Measurements from ENCODE around the gene HDAC4.

HDAC4 gene

GRCh38 chr2:239105234-239105633 lies 295.6 kb downstream of the HDAC4 start:
- no peak for TF ChIP-seq JUND (IDR thresholded peaks at IDR 0.05; ENCODE audit: low read depth)

DNA sequence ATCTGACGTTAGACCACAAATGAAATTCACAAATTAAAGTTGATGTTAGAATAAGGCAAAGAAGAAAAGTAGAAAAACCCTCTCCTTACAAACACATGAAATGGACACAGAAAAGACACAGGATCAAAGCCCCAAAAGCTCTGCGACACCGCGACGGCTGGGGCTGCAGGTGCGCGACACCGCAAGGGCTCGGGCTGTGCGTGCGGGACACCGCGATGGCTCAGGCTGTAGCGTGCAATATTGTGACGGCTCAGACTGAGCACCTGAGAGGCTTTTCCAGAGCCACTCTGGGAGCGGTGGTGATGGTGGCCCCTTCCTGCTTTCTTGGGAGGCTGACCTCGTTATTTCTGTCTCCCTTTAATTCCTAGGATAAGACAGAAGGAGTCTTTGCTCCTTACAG lies 296.0 kb downstream of the HDAC4 start:
- no peak for TF ChIP-seq JUND (IDR thresholded peaks at IDR 0.05; ENCODE audit: low read depth)
- in situ Hi-C loops (cut with HindIII; ENCODE audit: low pct_unique_long_range_greater_than_20kb, low sequenced_read_pairs) = no loop called here
- DNase-seq (ENCODE audit: low read depth in 1 of 2, low spot score in 1 of 2) = no peak

More at GRCh38 chr2:239105234-239105633, 295.6 kb downstream of the HDAC4 start:
- DNase-seq (ENCODE audit: low read depth in 1 of 2, low spot score in 1 of 2) = no peak
- in situ Hi-C loops (cut with HindIII; ENCODE audit: low pct_unique_long_range_greater_than_20kb, low sequenced_read_pairs) = no loop called here

DNA sequence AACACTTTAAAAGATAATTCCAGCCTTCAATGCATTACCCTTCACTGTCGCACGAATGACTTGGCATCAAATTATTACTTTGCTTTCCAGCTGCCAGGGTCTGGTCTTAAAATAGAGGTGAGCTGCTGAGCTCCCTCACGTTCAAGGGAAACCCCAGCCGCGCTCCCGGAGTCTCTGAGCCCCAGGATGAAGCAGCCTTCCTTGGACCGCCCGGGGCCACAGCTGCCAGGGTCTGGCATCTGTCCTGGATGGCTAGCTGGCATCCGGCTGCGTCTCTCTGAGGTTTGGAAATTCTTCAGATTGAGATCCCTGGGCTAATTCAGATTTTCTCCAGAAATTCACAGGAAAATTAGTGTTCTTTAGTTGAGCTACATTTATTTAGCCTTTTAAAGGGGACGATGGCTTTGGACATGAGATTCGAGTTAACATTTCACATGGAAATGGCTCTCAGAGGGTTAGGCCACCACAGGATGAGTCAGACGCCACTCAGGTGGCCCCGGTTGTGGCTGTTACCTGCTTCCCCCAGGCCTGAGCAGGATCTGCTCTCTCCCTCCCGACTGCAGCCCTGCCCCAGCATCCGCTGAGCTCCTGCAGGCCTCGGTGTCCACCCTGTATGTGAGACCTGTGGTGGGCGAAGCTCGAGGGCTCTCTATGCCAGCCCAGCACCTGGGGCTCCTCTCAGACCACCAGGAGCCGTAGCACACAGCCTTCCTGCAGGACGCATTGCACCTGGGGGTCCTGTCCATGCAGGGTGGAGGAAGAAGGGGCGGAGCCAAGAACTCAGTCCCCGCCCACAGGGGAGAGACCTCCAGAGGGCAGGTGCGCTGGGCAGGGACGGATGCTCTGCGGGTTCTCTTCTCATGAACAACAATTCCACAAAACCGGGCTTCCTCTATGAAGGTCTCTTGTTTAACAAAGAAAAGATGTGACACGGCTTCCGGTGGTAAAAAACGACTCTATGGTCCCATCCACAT lies 297.4 kb downstream of the HDAC4 start:
- no peak for DNase-seq (ENCODE audit: low read depth in 1 of 2, low spot score in 1 of 2)
- in situ Hi-C loops (cut with HindIII; ENCODE audit: low pct_unique_long_range_greater_than_20kb, low sequenced_read_pairs) = no loop called here

GRCh38 chr2:239102266-239102665 lies 298.6 kb downstream of the HDAC4 start:
- no peak for DNase-seq (ENCODE audit: low read depth in 1 of 2, low spot score in 1 of 2)
- in situ Hi-C loops (cut with HindIII; ENCODE audit: low pct_unique_long_range_greater_than_20kb, low sequenced_read_pairs) = no loop called here
- no peak for TF ChIP-seq JUND (IDR thresholded peaks at IDR 0.05; ENCODE audit: low read depth)

More for the DNA sequence above, 297.4 kb downstream of the HDAC4 start:
- no peak for TF ChIP-seq JUND (IDR thresholded peaks at IDR 0.05; ENCODE audit: low read depth)

DNA sequence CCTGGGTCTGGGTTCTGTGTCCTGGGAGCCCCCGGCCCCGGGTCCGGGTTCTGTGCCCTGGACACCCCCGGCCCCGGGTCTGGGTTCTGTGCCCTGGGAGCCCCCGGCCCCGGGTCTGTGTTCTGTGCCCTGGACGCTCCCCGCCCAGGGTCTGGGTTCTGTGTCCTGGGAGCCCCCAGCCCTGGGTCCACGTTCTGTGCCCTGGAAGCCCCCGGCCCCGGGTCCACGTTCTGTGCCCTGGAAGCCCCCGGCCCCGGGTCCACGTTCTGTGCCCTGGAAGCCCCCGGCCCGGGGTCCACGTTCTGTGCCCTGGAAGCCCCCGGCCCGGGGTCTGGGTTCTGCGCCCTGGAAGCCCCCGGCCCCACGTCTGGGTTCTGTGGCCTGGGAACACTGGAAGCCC lies 299.0 kb downstream of the HDAC4 start:
- no peak for TF ChIP-seq JUND (IDR thresholded peaks at IDR 0.05; ENCODE audit: low read depth)
- DNase-seq (ENCODE audit: low read depth in 1 of 2, low spot score in 1 of 2) = no peak
- in situ Hi-C loops (cut with HindIII; ENCODE audit: low pct_unique_long_range_greater_than_20kb, low sequenced_read_pairs) = no loop called here

DNA sequence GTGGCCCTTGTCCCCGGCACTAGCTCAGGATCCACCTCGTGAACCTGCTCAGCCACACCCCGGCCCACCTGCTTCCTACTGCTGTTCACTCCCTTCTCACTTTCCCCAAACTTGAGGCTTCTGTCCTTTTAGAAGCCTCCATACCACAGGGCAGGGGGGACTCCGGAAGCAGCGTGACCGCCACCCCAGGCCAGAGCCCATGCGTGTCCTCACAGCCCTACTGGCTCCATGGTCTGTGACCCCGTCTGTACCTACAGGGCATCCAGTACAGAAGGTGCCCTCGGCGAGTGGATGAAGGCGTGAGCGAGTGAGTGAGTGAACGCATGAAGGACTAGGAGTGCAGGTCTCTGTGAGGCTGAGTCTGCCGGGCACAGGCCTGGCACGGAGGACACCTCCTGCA lies 299.7 kb downstream of the HDAC4 start:
- TF ChIP-seq JUND (IDR thresholded peaks at IDR 0.05; ENCODE audit: low read depth) = no peak
- no peak for DNase-seq (ENCODE audit: low read depth in 1 of 2, low spot score in 1 of 2)
- in situ Hi-C loops (cut with HindIII; ENCODE audit: low pct_unique_long_range_greater_than_20kb, low sequenced_read_pairs) = no loop called here

DNA sequence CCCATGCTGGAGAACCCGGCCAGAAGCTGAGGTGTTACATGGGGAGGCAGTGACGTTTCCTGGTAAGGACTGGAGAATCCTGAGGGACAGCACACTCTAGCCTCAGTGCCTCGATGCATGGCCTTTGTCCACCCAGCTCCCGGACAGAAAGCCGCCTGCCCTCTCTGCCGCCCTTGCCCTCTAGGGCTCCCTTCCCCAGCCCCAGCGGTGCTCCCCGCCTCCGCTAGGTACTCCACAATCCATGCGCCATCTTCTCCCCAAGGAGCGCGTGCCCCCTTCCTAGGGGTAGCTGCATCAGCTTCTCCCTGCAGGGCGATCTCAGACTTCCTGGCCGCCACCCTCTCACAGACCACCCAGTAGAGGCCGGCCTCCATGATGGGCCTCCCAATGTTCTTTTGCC lies 301.3 kb downstream of the HDAC4 start:
- no peak for TF ChIP-seq JUND (IDR thresholded peaks at IDR 0.05; ENCODE audit: low read depth)
- in situ Hi-C loops (cut with HindIII; ENCODE audit: low pct_unique_long_range_greater_than_20kb, low sequenced_read_pairs) = no loop called here
- no peak for DNase-seq (ENCODE audit: low read depth in 1 of 2, low spot score in 1 of 2)

GRCh38 chr2:239098288-239098970 lies 302.4 kb downstream of the HDAC4 start:
- no peak for DNase-seq (ENCODE audit: low read depth in 1 of 2, low spot score in 1 of 2)
- in situ Hi-C loops (cut with HindIII; ENCODE audit: low pct_unique_long_range_greater_than_20kb, low sequenced_read_pairs) = no loop called here

DNA sequence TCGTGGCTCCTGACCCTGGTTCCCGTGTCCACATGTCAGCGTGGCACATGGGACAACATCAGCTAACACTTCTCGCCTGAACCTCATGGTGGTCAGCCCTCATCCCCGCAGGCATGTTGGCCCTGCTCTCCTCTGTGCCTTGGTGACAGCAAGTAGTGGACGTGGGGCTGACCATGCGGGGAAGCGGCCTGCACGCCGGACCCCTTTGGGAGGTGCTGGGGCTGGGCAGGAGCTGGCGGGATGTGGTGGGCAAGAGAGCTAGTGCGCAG lies 303.5 kb downstream of the HDAC4 start:
- no peak for DNase-seq (ENCODE audit: low read depth in 1 of 2, low spot score in 1 of 2)
- no peak for TF ChIP-seq JUND (IDR thresholded peaks at IDR 0.05; ENCODE audit: low read depth)
- in situ Hi-C loops (cut with HindIII; ENCODE audit: low pct_unique_long_range_greater_than_20kb, low sequenced_read_pairs) = no loop called here

More at GRCh38 chr2:239098288-239098970, 302.4 kb downstream of the HDAC4 start:
- TF ChIP-seq JUND (IDR thresholded peaks at IDR 0.05; ENCODE audit: low read depth) = no peak

DNA sequence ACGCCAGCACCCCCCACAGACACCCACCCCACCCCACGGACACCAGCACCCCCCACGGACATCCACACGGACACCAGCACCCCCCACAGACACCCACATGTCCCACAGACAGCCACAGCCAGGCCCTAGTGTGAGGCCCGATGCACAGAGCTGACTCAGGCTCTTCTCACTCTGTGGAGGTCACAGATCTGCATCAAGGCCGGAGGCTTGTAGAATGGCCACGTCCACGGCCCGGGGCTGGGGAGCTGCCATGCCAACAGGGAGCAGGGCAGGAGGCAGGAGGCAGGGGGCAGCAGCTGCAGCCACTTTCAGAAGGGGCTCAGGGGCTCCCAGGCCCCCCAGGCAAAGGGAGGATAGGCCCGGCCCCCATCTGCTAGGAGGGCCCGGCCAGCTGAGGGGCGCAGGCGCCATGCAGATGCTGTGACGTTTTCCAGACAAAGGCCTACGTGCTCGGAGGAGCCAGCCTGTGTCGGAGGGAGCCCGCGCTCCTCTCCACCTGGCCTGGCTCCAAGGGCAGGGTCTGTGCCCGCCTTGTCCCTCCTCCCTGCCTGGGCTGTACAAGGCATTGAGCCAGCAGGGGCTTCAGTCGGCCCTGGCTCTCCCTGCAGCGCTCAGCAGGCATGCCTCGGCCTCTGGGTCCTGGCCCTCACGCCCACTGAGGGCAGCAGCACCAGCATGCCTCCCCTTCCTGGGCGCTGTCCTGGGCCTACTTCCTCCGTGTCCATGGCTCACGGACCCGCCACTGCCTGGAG lies 304.0 kb downstream of the HDAC4 start:
- in situ Hi-C loops (cut with HindIII; ENCODE audit: low pct_unique_long_range_greater_than_20kb, low sequenced_read_pairs) = no loop called here
- no peak for DNase-seq (ENCODE audit: low read depth in 1 of 2, low spot score in 1 of 2)
- TF ChIP-seq JUND (IDR thresholded peaks at IDR 0.05; ENCODE audit: low read depth) = no peak

- TF ChIP-seq JUND (IDR thresholded peaks at IDR 0.05; ENCODE audit: low read depth) = no peak
- in situ Hi-C loops (cut with HindIII; ENCODE audit: low pct_unique_long_range_greater_than_20kb, low sequenced_read_pairs) = no loop called here
- no peak for DNase-seq (ENCODE audit: low read depth in 1 of 2, low spot score in 1 of 2)
These were observed 305.2 kb downstream of the HDAC4 start for GRCh38 chr2:239095460-239096081.

DNA sequence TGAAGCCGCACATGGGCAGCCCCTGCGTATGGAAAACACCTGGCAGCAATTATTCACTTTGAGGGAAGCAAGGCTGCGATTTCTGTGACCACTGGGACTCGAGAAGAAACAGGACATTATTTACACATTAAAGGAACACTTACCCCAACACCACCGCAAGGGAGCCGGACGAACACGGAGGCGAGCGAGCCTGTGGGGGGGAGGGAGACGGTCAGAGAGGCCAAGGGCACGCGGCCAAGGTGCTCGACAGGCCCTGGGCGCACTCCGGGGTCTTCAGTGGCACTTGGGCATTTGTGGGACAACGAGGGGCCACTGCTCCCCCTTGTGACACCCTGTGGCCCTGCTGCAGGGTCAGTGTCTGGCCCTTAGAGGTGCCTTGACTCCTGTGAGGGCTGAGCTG lies 306.0 kb downstream of the HDAC4 start:
- no peak for TF ChIP-seq JUND (IDR thresholded peaks at IDR 0.05; ENCODE audit: low read depth)
- in situ Hi-C loops (cut with HindIII; ENCODE audit: low pct_unique_long_range_greater_than_20kb, low sequenced_read_pairs) = no loop called here
- DNase-seq (ENCODE audit: low read depth in 1 of 2, low spot score in 1 of 2) = no peak
